Islet of Langerhans (tissue), 1 donor: ENCODE measurements around the gene SLC39A11.
"Not testable (repeated sequence)": the region's sequence is repeated elsewhere in the genome, so short reads cannot be mapped to it uniquely, and the experiment has no call there.

ENCODE experiments used
- FAIRE-seq: peaks from one replicate; lab custom pipeline; 2011; peaks lifted over from hg19 to GRCh38; lab: Jason Lieb, UNC

Gene SLC39A11

DNA sequence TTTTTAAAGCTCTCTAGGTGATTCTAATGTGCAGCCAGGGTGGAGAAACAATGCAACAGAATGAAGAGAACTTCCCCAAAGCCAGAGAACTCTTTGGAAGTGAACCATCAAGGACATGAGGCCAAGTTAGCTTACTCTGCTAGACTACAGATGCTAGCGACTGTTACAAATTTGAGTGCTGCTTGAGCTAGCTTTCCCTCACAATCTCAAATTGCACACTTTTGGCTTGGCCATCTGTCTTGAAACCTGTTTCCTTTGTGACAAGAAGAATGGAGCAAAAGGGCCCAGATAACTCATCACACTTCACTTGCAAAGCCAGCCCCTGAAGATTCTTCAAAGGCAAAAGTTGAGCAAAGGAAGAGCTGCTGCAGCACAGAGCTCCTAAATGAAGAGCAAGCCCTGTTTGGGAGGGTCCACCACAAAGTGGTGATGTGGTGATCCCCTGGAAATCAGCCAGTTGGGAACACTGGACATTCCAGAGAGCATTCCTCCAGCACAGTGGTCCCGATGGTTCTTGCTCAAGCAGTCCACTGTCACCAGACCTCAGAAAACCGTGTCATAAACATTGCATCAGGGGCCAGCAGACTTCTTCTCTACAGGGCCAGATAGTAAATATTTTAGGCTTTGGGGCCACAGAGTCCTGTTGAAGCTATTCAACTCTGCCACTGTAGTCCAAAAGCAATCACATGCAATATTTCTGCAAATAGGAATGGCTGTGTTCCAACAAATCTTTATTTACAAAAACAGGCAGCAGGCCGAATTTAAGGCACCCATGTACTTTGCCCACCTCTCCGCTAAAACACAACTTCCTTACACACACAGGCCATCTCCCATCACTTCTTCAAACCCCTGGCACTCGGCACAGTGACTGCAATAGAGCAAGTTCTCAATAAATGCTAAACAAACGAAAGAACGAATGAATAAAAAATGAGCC lies 21.2 kb downstream of the SLC39A11 start:
- no peak for FAIRE-seq

DNA sequence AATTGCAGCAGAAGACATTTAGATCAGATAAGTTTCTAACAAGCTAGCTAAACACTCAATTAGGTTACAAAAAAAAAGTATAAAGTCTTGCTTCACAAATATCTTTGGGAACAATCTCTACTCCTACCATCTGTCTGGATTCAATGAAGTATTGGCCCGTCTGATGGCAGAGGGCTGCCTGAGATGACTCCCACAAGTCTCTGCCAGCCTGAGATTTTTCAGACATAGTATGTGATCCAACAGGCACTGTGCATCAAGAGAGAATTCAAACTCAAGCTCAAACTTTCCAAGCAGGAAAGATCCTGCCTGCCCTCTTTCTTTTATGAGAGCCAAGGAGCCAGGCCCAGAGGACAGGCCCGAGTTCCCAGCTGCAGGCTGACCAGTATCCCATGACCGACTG lies 22.6 kb downstream of the SLC39A11 start:
- FAIRE-seq = no peak

DNA sequence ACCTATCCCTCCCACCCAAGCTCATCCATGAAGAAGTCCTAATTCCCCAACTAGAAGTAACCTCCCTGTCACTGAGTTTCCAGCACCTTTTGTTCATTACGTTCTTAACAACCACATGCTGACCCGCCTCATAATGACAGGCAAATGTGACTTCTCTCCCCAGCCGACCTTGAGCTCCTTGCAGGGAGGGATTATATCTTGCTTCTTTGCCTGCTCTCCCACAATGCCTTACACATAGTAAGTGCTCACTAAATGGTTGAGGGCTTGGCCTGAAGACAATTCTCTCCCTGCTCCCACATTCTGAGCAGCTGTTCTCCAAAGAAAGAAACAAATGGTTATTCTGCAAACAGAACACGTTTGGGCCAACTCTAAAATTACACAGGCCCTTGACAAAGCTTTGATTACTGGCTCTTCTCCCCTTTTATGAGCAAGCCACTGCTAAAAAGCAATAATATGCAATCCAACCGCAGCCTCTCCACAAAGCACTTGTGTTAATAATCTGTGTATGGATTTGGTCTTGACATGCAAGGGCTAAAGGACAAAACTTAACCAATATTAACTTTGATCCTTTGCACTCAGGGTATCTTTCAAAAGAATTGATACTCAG lies 23.2 kb downstream of the SLC39A11 start:
- FAIRE-seq = no peak

DNA sequence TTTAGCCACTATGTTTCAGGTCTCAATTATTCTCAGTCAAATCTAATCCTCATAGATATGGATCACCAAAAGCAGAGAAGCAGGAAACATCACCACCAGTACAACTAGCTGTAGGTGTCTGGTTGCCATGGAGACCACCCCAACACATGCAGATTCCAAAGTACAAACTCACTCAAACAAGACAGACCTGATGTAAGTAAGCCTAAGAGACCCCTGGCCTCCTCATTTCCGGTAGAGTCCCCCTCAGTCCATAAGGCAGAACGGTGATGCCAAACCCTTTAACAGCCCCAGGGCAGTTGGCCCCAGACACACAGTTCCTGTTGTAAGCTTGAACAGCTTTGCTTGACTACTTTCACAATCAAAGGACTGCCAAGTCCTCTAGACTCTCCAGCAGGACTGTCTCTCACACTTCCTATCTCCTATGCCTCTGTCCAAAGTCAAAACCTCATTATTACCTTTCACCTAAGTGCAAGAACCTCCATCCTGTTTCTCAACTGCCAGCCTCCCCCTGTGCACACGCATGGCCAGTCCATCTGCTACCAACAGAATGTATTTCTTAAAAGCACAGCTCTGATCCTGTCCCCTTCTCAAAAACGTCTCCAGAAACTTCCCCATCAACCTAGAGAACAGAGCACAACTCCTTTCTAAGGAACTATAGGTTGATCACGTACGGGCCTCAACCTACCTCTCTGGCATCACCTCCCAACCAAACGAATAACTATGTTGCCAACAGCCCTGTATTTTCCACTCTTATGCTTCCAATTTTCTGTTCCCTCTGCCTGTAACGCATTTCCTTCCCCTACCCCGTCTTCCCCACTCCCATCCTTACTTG lies 23.9 kb downstream of the SLC39A11 start:
- no peak for FAIRE-seq

DNA sequence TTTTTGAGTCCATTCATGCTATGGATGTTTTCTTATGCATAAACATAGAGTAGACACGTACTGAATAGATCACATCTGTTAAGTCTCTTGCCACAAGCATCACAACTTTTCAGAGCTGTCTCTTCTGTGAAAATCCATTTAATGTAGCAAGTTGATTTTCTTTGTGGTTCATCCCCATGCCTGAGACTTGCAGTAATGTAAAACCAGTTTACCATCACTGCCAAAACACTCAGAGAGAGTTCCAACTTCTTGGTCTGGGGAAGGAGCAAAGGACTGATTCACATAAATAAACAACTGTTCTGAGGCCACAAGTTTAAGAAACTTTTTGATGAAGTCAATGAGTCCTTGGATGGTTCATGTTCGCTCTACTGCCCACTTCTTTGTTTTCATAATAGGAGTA lies 24.8 kb downstream of the SLC39A11 start:
- FAIRE-seq = not testable (repeated sequence)

DNA sequence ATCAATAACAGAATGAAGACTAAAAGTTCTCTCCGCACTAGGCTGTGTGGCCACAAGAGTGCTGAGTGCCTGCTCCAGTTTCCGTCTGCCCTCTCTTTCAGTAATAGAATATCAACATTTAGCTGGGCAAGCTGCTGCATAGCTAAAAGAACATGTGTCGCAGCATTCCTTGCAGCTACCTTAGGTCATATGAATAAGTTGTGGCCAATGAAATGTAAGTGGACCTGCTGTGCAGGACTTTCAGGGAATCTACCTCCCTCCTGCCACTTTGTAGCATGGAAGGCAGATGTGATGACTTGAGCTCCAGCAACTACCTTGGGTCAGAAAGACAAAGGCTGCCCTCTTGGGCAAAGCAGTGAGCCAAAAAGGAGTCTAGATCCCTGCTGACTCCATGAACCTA lies 25.4 kb downstream of the SLC39A11 start:
- no peak for FAIRE-seq

DNA sequence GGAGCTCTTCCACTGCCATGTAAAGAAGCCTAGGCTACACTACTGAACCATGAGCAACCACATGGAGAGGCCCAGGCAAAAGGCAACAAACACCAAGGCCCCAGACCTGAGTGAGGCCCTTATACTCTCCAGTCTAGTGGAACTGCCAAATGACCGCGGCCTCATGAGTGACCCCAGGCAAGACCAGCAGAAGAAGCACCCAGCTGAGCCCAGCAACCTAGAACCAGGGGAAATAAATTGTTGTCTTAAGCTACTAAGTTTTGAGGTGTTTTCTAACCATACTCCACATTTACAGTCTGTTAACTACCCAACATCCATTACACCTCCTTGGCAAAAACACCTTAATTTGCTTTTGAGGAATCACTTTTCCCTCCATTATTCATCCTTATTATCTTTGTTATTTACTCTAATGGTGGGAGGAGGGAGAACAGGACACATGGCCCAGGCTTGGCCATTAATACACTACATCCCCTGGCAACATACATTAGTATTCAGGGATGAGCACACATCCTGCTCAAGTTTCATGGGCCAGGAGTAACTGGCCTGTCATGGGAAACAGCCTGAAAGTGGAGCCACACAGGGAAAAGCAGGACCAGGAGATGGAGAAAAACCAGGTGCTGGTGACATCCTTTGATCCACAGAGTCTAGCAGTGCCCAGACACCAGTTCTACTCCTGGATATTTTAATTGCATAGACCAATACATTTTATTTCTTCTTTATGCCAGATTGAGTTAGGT lies 26.2 kb downstream of the SLC39A11 start:
- no peak for FAIRE-seq

DNA sequence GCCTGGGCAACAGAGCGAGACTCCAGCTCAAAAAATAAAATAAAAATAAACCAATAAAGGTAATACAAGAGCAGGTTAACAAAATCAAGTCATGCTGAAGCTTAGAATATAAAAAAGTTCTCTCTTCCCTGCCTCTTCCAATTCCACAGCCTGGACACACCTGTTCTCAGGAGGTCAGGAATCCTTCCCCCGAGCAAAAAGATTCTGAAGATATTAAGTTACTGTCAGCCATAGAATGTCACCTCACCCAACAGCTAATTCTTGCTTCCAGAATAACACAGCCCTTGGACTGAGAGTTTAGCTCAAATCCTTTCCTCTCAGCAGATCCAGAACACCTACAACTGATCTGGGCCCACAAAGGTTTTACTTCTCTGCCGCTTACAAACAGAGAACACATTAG lies 27.1 kb downstream of the SLC39A11 start:
- no peak for FAIRE-seq

DNA sequence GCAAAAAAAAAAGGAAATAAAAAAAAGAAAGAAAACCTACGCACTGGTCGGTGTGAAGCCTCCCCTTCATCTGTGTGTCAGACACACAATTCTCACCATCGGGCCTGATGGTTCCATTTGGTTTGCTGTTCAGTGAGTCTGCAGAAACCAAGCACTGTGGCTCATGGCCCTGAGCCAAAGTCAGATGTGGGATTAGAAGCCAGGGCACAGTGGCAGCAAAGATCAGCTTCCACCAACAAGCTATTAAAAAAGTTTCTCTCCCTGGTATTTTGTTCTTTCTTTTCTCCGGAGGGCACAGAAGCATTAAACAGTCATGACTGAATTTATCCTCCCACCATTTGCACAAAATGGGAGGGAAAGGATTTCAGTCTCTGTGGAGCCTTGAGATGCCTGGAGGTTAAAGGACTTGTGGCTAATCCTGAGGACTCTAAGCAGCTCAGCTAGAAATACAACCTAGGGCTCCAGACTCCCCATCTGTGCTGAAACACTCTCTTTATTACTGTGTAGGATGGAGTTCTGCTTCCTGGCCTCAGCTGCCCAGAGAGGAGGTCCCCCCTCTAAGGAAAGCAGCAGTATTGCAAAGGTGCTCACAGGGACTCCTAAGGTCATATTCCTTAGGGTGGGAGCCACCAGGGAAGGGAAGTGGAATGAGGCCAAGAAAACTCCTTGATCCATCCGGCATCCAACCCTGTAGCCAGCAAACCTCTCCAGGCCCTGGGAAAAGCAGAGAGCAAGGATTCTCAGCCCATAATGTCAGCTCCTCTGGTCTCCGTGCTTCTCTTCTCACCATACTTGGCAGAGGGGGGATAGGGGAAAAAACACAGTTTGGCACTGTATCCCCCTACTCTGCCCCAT lies 28.2 kb downstream of the SLC39A11 start:
- FAIRE-seq = no peak

DNA sequence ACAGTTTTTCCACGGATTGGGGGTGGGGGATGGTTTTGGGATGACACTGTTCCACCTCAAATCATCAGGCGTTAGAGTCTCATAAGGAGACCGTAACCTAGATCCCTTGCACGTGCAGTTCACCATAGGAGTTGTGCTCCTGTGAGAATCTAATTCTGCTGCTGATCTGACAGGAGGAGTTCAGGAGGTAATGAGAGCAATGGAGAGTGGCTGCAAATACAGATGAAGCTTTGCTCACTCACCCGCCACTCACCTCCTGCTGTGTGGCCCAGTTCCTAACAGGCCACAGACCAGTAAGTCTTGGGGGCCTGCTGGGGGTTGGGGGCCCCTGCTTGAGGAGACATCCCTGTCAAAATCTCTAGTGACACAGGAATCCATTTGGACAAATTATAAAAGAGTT lies 29.8 kb downstream of the SLC39A11 start:
- no peak for FAIRE-seq

DNA sequence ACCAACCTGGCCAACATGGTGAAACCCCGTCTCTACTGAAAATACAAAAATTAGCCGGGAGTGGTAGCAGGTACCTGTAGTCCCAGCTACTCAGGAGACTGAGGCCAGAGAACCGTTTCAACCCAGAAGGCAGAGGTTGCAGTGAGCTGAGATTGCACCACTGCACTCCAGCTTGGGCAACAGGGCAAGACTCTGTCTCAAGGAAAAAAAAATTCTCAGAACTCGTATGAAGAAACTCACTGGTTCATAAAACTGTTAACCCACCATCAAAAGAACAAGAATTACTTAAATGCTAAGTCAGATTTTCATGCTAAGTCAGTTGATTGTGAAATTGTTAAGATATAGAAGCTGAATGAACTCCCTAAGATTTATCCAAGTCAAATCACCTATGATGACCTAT lies 31.3 kb downstream of the SLC39A11 start:
- no peak for FAIRE-seq

DNA sequence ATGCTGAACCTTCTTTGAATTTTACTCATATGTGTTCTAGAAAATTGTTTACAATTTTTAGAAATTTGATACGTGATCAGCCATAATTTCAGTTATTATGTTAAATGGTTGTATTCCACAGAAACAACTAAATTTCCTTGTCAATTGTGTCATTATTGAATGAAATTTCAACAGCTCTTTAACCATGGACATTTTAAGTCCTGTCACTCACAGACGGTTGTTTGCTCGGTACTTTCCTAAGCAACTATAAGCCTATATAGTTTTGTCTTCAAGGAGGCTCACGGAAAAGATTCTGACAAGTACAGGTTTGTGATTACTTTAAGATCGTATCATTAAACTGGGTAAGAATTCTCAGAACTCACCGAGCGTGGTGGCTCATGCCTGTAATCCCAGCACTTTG lies 31.8 kb downstream of the SLC39A11 start:
- FAIRE-seq = no peak

DNA sequence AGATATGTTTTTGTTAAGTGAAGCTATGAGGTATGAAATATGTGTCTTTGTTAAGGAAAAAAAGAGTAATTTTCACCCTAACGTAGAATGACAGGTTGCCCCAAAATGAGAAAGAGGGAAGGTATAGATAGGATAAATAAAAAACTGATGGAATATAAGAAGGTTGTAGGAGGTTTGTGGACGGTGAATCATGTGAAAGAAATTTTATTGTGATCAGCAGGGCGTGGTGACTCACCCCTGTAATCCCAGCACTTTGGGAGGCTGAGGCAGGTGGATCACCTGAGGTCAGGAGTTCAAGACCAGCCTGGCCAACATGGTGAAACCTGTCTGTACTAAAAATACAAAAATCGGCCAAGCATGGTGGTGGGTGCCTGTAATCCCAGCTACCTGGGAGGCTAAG lies 32.8 kb downstream of the SLC39A11 start:
- FAIRE-seq = not testable (repeated sequence)

DNA sequence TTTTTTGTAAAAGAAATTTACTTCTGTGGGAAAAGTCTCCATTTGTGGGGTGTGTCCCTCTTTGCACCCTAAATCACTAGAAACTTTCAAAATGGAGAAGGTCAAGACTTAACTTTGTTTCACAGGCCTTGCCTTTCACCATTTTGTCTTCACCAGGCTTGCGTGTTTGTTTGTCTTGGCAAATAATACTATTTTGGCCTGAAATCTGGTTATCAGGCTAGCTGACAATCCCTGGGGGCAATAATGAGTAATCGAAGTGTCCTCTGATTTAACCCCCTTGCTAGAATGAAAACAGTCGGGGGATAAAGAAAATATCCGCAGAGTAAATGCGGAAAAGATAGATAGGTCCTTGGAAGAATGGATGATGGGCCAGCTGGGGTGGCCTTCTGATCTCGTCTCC lies 34.5 kb downstream of the SLC39A11 start:
- no peak for FAIRE-seq

DNA sequence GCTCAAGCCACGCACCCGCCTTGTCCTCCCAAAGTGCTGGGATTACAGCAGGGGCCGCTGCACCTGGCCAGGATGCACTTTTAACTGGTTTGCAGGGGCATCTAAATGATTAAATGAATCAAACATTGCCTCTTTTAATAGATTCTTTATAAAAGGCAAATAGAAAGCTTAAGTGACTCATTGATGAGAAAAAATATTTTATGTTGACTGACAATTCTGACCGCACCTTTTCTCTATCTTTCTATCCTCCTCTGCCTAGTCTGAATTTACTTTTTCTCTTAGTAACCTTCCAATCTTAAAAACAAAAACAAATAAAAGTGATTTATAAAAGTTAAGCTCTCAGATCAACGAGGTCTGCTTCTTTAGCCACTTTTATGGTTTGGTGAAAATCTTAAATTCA lies 35.3 kb downstream of the SLC39A11 start:
- no peak for FAIRE-seq

DNA sequence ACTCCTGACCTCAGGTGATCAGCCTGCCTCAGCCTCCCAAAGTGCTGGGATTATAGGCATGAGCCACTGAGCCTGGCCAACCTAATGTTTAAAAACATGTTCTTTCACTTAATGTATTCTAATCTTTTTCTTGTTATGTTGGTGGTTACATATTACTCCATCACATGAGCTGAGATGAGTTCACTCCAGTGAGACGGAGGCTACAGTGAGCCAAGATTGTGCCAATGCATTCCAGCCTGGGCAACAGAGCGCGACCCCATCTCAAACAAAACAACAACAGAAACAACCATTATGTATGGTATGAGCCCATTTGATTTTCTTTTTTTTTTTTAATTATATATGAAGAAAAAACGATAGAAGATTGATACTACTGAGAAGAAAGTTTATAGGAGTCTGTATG lies 39.6 kb downstream of the SLC39A11 start:
- FAIRE-seq = no peak

DNA sequence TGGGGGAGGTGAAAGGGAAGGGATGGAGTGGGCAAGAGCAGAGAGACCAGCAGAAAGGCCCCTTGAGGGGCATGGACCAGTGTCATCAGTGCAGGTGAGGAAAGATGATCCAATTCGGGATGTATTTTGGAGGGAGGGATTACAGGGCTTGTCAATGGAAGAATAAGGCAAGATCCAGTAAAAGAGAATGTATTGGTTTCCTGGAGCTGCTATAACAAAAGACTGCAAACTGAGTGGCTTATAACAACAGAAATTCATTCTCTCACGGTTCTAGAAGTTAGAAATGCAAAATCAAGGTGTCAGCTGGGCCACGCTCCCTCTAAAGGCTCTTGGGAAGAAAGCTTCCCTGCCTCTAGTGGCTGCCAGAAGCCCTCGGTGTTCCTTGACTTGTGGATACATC lies 41.7 kb downstream of the SLC39A11 start:
- no peak for FAIRE-seq

DNA sequence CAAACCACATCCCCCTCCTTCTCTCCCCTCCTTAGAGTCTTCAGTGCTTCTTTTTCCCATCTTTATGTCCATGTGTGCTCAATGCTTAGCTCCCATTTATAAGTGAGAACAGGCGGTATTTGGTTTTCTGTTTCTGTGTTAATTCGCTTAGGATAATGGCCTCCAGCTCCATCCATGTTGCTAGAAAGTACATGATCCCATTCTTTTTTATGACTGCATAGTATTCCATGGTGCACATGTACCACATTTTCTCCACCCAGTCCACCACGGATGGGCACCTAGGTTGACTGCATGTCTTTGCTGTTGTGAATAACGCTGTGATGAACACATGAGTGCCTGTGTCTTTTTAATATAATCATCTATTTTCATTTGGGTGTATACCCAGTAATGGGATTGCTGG lies 44.3 kb downstream of the SLC39A11 start:
- no peak for FAIRE-seq

DNA sequence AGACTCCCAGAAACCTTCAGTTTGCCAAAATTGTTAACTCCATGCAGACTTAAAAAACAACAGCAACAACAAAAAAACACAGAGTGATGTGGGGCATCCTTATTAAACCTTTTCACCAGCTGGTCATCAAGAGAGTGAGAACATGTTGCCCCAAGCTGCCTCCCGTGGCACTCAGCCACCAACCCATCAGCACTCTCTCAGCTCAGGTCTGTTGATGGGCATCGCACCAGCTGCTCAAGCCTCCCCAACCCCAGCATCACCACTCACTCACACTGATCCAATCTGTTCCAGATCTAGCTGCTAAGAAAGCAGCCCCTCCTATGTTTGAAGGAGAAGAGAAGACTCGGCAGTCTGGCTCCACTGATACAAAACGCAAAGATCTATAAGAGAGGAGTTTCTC lies 46.8 kb downstream of the SLC39A11 start:
- FAIRE-seq = no peak

DNA sequence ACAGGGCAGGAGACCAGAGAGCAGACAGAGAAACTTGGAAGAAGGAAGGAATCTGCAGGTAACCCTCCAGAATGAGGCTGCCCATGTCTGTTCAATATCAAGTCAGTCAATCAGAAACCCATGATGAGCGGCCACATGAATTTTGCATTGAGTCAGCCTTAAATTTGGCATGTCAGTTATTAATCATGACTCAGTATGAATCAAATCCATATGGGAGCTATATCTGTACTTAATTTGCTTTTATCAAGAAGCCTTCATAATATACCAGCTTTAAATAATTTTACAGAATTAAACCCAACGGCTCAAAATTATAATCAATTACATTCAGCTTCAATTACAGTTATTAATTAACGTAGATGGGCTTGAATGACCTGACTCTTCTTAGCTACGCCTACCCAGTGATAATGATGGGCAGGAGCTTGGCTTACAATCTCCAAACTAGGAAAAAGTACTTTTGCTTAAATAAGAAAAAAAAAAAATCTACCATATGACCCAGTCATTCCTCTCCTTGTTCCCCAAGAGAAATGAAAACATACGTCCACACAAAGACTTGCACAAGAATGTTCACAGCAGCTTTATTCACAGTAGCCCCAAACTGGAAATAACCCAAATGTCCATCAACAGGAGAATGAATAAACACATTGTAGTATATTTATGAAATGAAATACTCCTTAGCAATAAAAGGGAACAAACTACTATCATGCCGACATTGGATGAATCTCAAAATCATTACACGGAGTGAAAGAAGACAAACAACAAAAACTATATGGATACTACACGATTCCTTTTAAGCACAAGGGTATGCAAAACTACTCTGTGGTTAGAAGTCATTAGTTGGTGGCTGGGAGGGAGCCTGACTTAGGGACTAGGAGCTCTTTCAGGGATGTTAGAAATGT lies 48.6 kb downstream of the SLC39A11 start:
- no peak for FAIRE-seq
